Endometrium (tissue), 2 donors: Measurements from ENCODE around the gene PLCXD3.
"Not testable (repeated sequence)": the region's sequence is repeated elsewhere in the genome, so short reads cannot be mapped to it uniquely, and the experiment has no call there.

Experiments
- FAIRE-seq: peaks from 2 replicates; lab custom pipeline; 2012; peaks lifted over from hg19 to GRCh38; lab: Jason Lieb, UNC
- donor health status: control.
- donor health status: control.

The PLCXD3 gene

DNA sequence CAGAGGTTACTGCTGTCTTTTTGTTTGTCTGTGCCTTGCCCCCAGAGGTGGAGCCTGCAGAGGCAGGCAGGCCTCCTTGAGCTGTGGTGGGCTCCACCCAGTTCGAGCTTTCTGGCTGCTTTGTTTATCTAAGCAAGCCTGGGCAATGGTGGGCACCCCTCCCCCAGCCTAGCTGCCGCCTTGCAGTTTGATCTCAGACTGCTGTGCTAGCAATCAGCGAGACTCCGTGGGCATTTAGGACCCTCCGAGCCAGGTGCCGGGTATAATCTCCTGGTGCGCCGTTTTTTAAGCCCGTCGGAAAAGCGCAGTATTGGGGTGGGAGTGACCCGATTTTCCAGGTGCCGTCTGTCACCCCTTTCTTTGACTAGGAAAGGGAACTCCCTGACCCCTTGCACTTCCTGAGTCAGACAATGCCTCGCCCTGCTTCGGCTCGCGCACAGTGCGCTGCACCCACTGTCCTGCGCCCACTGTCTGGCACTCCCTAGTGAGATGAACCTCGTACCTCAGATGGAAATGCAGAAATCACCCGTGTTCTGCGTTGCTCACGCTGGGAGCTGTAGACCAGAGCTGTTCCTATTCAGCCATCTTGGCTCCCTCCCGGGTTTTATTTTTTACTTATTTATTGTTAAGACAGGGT is 16.8 kb downstream of the PLCXD3 start:
- FAIRE-seq, result not testable (repeated sequence)

DNA sequence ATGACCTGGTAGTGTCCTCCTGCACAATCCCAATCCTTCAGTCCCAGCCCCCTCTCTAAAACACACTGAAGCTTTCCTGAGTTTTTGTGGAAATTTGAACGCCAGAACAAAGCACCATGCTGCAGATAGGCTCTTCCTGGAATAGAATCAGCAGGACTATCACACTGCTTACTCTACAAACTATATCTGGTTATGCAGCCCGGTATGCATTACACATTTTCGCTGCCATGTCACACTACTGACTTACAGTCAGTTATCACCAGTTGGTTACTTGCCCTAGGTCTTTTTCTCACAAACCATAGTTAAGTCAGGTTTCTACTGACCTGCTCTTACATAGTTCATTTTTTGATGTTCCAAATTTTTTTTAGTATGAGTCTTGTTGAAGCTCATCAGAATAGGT is 24.9 kb downstream of the PLCXD3 start:
- FAIRE-seq, result no peak

DNA sequence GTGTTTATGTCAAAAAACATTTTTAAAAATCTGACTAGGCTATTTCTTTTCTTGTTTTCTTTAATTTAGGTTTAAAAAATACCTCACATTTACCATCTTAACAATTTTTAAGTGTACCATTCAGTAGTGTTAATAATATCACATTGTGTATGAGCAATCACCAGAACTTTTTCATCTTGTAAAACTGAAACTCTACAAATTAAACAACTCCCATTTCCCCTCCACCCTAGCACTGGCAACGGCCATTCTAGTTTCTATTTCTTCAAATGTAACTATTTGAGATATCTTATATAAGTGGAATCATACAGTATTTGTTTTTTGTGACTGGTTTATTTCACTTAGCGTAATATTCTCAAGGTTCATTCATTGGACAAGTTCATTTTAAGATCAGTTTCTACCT is 27.7 kb downstream of the PLCXD3 start:
- no peak for FAIRE-seq

DNA sequence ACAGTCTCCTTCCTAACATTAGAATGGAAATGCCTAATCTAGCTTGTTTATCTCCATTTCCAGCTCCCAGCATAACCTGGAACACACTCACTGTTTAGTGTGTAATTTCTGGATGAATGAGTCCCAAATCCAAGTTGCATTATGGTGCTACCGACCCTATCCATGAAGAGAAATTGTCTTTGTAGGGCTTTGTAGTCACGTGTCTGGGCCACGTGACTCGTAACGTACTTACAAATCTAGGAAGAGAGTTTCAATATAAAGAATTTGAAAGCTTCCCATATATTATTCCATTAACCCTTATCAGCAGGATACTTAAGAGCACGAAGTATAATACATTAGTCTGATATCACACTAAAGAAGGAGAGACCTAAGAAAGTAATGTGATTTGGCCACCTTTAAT is 28.2 kb downstream of the PLCXD3 start:
- FAIRE-seq, result no peak

DNA sequence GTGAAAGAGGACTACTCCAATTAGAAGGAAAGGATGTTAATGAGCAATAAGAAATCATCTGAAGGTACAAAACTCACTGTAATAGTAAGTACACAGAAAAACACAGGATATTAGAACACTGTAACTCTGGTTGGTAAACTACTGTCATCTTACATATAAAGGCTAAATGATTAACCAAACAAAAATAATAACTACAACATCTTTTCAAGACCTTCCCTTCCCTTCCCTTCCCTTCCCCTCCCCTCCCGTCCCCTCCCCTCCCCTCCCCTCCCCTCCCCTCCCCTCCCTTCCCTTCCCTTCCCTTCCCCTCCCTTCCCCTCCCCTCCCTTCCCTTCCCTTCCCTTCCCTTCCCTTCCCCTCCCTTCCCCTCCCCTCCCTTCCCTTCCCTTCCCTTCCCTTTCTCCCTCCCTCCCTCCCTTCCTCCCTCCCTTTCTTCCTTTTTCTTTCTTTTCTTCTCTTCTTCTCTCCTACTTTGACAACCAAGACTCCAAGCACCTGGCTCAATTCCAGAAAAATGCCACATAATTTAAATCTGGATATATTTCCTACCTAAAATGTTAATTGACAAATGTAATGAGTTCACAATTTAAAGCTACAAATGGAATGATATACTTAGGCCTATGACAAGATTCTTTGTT is 38.7 kb downstream of the PLCXD3 start:
- not testable (repeated sequence) for FAIRE-seq

DNA sequence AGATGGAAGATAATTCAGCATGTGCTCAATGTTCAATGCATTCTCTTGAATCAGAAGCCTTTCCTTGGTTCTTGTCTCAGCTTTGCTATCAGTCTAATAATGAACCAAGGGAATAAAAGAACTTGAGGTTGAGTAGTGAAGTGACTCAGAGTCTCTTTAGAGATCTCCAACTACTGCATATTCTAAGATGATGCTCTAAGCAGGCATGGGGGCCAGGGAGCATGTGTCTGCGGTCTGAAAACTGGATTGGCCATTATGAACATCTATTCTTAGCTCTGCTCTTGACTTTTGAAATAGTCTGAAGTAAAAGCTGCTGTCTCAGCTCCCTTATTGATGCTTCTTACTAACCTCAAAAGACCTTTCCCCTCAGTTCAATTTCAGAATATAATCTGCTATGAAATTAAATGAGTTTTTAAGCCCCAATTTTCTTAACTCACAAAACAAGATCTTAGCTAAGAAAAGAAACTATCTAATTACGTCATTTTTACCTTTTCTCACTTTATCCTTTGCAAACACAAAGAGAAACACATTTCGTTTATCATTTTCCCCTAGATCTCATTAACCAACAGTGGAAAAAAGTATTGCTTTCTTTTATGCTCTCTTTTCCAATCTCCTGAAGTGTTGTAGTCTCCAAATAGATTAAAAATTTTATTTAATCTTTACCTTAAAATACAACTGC is 44.8 kb downstream of the PLCXD3 start:
- no peak for FAIRE-seq

DNA sequence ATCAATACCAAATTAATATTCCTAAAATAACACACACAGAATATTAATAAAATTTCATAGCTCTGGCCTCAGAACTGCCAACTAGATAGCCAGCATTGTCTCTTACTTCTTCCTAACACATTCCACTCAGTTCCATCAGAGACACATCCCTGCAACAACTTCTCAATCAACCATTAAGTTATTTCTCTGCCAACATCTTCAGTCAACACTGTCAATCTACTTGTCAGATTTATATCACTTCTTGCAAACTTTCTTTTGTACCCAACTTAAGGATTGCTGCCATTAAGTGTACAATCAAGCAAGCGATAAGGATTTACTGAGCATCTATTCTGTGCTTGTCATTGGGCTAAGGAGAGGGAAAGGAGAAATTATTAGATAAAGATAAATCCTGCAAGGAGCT is 50.8 kb downstream of the PLCXD3 start:
- no peak for FAIRE-seq

DNA sequence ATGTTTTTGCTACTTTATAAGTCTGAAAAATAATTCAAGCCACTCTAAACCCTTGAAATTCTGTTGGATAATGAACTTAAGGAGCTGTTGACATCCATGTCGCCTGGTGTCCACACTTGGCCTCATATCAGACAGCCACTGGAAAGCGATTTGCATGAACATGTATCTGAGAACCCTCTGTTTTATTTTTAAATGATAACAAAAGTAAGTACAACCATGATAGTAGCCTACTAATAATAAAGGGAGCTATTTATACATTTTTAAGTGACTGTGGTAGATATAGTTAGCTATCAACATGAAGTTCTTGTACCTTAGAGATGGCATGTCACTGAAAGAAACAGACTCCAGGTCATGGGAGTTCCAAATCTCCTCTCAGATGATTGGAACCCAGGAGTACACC is 53.3 kb downstream of the PLCXD3 start:
- FAIRE-seq, result no peak

DNA sequence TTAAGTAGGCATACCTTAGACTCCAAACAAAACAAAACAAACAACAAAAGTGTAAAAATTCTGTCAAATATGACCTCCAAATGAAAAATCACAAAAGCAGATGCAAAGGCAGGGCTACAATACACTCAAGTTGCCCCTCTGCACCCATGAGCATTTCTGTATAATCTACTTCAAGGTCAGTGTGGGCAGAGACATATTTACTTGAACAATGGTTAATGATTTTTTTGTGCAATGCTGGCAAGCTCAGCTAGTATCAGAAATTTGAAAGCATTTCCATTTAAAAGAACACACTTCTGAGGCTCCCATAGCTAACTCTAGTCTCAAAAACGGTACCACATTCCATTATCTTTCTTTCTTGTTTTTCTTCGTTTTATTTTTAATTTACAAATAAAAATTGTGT is 57.9 kb downstream of the PLCXD3 start:
- FAIRE-seq, result no peak

DNA sequence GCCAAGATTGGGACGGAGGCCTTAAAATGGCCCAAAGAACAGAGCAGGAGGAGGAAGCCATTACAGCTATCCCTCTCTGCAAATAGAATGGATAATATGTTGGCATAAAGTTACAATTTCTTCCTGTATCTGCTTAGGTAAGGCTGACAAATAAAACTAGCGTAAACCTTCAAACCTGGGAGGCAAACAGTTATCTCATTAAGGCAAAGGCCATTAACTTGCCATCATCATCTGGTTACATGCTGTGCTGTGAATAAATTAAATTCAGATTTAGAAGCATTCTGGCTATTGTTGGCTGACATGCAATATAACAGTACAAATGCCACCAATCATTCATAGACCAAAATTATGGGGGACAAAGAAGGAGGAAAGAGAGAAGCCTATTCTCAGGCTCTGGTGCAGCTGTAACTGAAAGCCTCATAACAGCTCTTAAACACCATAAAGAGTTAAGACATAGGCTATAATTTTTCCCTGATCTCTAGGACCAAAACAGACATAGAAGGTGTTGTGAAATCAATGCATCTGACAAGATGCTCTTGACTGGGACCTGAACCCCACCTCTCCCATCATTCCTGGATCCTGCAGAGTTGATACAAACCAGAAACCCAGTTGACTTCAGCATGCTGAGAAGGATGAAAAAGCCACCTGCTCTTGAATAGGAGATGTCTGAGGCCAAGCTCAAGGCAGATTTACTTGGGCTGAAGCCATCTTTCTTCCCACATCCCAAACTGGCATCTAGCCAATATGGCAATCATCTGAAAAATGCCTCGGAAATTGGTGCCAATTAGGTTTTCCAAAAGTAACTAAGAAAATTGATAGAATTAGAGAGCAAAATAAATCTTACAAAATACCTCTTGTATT is 62.5 kb downstream of the PLCXD3 start:
- no peak for FAIRE-seq

DNA sequence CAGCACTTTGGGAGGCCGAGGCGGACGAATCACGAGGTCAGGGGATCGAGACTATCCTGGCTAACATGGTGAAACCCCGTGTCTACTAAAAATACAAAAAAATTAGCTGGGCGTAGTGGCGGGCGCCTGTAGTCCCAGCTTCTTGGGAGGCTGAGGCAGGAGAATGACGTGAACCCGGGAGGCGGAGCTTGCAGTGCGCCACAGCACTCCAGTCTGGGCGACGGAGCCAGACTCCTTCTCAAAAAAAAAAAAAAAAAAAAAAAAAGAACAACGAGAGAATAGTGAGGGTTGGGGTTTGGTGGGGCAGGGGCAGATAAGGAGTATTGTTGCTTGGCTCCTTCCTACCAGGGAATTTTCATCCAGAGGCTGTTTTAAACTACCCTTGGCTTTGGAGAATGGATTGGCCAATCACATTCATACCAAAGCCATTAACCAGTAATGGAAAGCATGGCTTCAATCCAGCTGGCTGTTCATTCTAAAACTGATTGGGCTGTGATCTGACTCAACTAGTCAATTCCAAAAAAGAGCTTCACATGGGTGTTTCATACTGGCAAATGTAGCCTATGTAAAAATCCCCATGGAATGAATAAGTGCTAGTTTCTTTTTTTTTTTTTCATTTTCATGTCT is 64.4 kb downstream of the PLCXD3 start:
- FAIRE-seq, result no peak

DNA sequence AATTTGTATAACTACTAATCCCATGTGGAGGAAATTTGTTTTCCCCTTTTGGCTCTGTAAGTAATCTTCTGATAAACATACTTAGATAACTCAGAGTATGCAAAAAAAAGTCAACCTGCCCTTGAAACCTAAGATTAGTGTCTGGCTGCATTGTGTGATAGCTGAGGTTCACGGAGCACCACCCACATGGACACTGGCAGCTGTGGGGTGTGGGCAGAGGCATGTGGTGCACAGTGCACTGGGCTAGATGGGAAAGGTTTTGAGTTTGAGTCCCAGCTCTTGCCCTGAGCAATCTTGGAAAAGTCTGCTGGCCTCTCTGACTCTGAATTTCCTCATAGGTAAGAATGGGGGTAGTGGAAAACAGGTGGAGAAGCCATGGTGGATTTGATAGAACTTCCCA is 75.1 kb downstream of the PLCXD3 start:
- FAIRE-seq, result no peak

DNA sequence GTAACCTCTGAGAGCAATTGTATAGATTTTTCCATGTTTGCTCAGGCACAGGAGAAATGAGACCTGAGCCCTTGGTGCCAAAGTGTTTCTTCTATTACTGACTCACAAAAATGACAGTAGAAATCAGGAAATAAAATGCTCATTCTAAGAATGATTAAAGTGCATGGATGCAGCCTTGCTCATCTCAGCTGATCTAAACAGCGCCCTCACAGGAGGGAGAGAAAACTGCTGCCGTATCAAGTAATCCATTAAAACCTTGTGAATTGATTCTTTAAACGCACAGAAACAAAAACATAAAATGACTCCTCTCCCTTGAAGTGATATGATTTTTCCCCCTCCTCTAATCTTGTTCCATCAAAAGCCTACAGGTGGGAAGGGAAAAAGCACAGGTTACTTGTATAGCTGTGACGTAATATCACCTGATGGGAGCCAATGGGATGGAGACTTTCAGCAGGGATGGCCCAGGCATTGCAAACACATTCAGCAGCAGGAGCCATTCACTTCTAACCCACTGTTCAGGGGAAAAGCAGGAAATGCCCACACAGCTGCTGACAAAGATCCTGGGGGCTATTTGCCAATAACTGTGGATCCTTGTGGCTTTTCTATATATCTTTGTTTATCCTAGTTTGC is 76.7 kb downstream of the PLCXD3 start:
- no peak for FAIRE-seq

DNA sequence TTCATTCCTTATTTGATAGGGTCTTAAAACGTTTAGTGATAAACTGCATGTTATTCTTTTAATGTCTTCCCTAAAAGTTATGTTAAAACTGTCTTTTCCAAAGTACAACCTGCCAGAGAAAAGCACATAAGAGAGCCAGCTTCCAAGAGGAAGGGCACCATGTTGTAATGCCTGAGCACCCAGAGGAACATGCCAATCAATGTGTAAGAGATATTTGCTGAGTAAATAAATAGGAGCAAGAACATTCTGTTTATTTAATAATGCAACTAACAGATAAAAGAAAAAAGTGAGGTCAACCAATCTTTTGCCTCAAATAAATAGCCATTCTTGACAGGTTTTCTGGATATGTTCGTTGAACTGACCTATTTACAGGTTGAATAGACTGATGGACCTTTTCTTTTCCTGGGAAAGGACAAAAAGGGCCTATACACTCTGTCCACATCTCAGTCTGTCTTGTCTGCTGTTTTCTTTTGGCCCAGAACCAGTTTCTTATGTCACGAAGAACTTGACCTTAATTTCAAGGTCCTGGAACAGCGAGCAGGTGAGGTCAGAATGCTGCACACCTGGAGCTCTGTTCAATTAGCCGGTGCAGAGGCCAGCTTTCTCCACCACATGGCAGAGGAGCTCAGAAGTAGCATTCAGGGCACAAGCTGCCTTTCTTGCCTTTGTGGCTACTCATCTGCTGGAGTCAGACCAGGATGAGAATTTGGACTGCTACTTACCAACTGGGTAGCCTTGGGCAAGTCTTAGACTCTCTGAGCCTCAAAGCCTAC is 77.7 kb downstream of the PLCXD3 start:
- no peak for FAIRE-seq

DNA sequence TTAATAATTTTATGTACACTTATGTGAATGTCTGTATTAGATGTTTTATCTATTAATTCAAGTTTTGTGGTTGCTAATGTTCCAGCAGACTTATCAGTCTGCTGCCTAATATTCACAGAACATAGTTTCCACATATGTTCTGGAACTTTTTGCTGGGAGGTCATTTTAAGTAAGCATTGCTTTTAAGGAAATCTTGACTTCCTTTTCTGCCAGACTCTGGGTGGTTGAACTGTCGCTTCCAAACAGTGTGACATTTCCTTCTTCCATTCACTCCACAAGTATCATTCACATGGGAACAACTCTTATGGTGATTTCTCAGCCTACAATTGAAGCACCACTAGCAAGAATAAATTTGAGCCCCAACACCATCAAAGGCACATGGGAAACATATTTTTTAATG is 82.9 kb downstream of the PLCXD3 start:
- no peak for FAIRE-seq

DNA sequence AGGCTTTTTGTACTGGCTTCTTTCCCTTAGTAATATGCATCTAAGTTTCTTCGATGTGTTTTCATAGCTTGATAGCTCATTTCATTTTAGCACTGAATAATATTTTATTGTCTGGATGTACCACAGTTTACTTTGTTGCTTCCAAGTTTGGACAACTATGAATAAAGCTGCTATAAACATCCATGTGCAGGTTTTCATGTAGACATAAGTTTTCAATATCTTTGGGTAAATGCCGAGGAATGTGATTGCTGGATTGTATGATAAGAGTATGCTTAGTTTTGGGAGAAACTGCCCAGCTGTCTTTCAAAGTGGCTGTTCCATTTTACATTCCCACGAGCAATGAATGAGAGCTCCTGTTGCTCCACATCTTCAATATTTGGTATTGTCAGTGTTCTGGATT is 84.7 kb downstream of the PLCXD3 start:
- no peak for FAIRE-seq

DNA sequence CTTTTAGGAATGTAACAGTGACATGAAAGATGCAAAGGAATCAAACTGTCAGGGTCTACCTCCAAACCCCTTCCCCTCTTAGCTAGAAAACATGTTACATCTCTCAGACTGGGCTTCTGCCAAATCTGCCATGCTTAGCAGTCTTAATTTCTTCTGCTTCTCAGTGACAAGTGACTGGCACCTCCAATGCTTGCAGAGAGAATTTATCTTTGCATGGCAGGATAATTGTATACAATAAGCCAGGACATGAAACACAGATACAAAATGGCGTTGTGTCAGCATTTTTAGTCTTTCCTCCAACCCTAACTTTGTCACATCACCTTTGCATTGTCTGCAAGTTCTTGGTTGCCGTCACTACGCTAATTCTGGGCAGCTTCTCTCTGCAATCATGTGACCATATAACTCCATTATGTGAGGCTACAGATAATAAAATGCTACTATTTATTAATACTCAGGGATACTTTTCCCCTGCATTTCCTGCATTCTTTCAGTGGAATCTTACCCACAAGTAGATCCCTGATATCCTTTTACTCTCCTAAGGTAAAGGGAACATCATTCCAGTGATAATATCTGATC is 89.8 kb downstream of the PLCXD3 start:
- FAIRE-seq, result no peak

DNA sequence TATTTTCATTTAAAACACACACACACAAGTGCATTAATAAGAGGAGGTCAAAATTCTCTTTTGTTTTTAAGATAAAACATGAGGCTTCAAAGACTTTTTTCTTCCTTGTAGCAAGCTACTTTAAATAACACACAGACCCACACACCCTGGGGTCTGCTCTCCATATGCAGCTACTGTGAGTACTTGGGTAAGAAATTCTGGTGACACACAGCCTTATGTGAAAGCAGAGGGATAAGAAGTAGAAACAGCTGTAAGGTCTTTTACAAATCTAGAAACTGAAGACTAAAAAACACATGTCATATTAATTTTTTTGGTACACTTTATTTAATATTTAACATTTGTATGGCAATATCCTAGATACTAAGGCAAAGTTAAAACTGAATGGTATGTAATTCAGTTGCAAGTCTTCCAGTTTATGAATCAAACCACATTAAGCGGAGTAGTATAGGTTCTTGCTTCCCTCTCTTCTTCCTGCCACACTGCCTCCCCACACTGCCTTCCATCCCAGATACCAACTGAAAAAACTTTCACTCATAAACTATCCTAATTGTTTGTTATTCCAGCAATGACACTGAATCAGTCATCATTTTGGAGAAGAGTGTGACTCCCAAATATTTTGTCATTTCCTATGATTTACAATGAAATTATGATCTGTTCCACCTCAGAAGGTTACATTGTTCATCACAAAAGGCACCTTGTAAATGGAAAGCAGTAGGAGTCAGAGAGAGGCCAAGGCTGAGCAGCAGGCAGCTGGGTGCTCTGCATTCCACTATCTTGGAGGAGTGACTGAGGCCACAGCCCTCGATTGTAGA is 92.0 kb downstream of the PLCXD3 start:
- FAIRE-seq, result no peak

DNA sequence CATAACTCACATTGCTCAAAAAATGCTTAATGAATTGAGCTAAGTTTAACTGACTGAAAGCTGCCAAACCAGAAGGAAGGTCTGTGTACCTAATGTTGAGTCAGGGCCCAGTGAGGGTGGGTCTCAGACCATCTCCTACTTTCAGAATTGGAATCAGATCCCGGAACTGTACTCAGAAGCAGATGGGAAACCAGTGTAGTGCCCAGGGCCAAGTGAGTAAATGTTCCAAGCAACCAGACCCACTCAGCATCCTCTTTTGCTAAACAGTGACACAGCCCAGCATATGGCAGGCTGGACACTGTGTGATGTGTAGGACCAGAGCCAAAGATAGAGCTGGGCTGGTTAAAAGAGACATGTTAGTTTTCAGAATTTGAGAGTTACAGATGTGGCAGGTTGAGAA is 94.1 kb downstream of the PLCXD3 start:
- no peak for FAIRE-seq

DNA sequence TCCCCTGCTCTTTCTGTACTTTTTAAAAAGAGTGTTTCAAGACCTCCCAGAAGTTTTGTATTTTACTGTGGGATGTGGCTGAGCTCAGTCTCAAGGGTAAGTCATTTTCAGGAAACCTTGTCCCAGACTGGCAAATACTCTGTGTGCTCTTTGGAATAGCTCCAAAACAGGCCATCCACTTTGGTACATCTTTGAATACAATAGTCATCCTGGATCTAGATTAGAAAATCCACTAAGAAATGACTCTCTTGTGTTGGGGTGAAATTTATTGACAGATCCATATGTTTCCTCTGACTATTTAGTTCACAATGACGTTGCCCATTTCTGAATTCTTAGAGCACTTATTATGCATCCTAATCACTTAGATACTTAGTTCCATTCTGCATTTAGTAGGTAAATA is 95.2 kb downstream of the PLCXD3 start:
- no peak for FAIRE-seq
